ENCODE measurements around the gene IGFBP2.

DNA sequence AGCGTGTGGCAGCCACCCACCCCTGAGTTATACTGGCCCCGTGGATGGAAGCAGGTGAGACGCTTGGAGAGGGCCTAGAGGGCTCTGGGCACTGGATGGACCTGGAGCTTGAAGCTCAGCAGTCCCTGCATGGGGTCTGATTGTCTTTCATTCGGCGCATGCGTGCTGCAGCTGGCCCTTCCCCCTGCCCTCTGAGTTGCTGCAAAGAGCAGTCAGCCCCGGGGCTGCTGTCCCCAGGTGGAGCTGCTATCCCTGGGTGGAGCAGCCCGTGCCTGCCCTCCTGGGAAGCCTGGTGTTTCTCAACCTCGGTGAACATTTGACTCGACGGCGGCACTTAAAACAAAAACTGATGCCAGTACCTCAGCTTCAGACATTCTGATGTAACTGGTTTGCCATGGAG lies 32.5 kb downstream of the IGFBP2 start:
- TF ChIP-seq BACH1 (tag; IDR thresholded peaks at IDR 0.05) (no peak), CTCF (IDR thresholded peaks at IDR 0.05 in 2 of 3, conservative IDR thresholded peaks at IDR 0.05 in 1 of 3; ENCODE audit: insufficient read depth in 2 of 3, low read depth in 1 of 3, low read length in 3 of 3) (no peak), EP300 (IDR thresholded peaks at IDR 0.05; ENCODE audit: low read length) (no peak), RCOR1 (IDR thresholded peaks at IDR 0.05; ENCODE audit: borderline replicate concordance in 1 of 2, low read depth in 2 of 2, low read length in 2 of 2) (no peak), PCBP2 (IDR thresholded peaks at IDR 0.05; ENCODE audit: low read depth, low read length, poor library complexity, severe bottlenecking) (no peak), RFX5 (IDR thresholded peaks at IDR 0.05; ENCODE audit: low read depth, low read length) (no peak), RAD21 (CRISPR knock-in tag; conservative IDR thresholded peaks at IDR 0.05 in 1 of 2, IDR thresholded peaks at IDR 0.05 in 1 of 2) (no peak), SNRNP70 (optimal IDR thresholded peaks at IDR 0.05; ENCODE audit: low read depth, low read length) (no peak), CEBPB (tag; IDR thresholded peaks at IDR 0.05) (no peak), GABPA (tag; conservative IDR thresholded peaks at IDR 0.05; ENCODE audit: low read depth) (no peak), EZH2 (IDR thresholded peaks at IDR 0.05; ENCODE audit: borderline replicate concordance, low read depth, low read length) (no peak)
- TF ChIP-seq, protein P1, sequence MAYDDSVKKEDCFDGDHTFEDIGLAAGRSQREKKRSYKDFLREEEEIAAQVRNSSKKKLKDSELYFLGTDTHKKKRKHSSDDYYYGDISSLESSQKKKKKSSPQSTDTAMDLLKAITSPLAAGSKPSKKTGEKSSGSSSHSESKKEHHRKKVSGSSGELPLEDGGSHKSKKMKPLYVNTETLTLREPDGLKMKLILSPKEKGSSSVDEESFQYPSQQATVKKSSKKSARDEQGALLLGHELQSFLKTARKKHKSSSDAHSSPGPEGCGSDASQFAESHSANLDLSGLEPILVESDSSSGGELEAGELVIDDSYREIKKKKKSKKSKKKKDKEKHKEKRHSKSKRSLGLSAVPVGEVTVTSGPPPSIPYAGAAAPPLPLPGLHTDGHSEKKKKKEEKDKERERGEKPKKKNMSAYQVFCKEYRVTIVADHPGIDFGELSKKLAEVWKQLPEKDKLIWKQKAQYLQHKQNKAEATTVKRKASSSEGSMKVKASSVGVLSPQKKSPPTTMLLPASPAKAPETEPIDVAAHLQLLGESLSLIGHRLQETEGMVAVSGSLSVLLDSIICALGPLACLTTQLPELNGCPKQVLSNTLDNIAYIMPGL (CRISPR knock-in tag; IDR thresholded peaks at IDR 0.05), result no peak
- TF ChIP-seq, protein P2, sequence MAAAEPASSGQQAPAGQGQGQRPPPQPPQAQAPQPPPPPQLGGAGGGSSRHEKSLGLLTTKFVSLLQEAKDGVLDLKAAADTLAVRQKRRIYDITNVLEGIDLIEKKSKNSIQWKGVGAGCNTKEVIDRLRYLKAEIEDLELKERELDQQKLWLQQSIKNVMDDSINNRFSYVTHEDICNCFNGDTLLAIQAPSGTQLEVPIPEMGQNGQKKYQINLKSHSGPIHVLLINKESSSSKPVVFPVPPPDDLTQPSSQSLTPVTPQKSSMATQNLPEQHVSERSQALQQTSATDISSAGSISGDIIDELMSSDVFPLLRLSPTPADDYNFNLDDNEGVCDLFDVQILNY (CRISPR knock-in tag; IDR thresholded peaks at IDR 0.05), result no peak
- TF ChIP-seq, protein P3, sequence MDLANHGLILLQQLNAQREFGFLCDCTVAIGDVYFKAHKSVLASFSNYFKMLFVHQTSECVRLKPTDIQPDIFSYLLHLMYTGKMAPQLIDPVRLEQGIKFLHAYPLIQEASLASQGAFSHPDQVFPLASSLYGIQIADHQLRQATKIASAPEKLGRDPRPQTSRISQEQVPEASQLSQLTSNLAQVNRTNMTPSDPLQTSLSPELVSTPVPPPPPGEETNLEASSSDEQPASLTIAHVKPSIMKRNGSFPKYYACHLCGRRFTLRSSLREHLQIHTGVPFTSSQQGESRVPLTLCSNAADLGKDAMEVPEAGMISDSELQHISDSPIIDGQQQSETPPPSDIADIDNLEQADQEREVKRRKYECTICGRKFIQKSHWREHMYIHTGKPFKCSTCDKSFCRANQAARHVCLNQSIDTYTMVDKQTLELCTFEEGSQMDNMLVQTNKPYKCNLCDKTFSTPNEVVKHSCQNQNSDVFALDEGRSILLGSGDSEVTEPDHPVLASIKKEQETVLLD (IDR thresholded peaks at IDR 0.05), result no peak
